Fibroblast of peridontal ligament (primary cell): ENCODE results near the gene CCDC136.

Experiments used
- DNase-seq: peaks from one replicate; pipeline ENCODE4 v3.0.0-alpha.2; 2010; ENCODE audit errors: extremely low read depth

Gene CCDC136

GRCh38 chr7:128791121-128791971 lies at the start of gene CCDC136:
CCDC136 (plus strand) TSS chr7:128791968; CDS start chr7:128792412, 444 bp downstream.
- DNase-seq = no peak

GRCh38 chr7:128742206-128742605 lies 49.6 kb upstream of the CCDC136 start:
- DNase-seq = peak; percentile 96

GRCh38 chr7:128743112-128743772 lies 48.5 kb upstream of the CCDC136 start:
- DNase-seq = peak; percentile 19

GRCh38 chr7:128744366-128744905 lies 47.3 kb upstream of the CCDC136 start:
- DNase-seq = no peak

GRCh38 chr7:128745706-128746105 lies 46.1 kb upstream of the CCDC136 start:
- no peak for DNase-seq

GRCh38 chr7:128747327-128748079 lies 44.3 kb upstream of the CCDC136 start:
- DNase-seq = no peak

- DNase-seq = no peak
Measured at GRCh38 chr7:128752251-128752650, 39.5 kb upstream of the CCDC136 start.

- no peak for DNase-seq
Measured at GRCh38 chr7:128755075-128755818, 36.5 kb upstream of the CCDC136 start.

- peak; percentile 96 for DNase-seq
Measured at GRCh38 chr7:128755819-128756476, 35.8 kb upstream of the CCDC136 start.

GRCh38 chr7:128757203-128757602 lies 34.6 kb upstream of the CCDC136 start:
- DNase-seq = peak; percentile 21

- DNase-seq = no peak
Measured at GRCh38 chr7:128758553-128758952, 33.2 kb upstream of the CCDC136 start.

- no peak for DNase-seq
Measured at GRCh38 chr7:128759242-128759641, 32.5 kb upstream of the CCDC136 start.

- peak; percentile 54 for DNase-seq
Measured at GRCh38 chr7:128763541-128763940, 28.2 kb upstream of the CCDC136 start.

GRCh38 chr7:128767475-128768110 lies 24.2 kb upstream of the CCDC136 start:
- no peak for DNase-seq

- no peak for DNase-seq
Measured at GRCh38 chr7:128770233-128770632, 21.5 kb upstream of the CCDC136 start.

GRCh38 chr7:128773604-128774003 lies 18.2 kb upstream of the CCDC136 start:
- no peak for DNase-seq

GRCh38 chr7:128774029-128774689 lies 17.6 kb upstream of the CCDC136 start:
- DNase-seq = no peak

GRCh38 chr7:128774921-128775320 lies 16.8 kb upstream of the CCDC136 start:
- no peak for DNase-seq

- no peak for DNase-seq
Measured at GRCh38 chr7:128775744-128776474, 15.9 kb upstream of the CCDC136 start, which contains the start of gene OPN1SW. OPN1SW (minus strand) TSS chr7:128775794; CDS start chr7:128775781, 13 bp downstream.
